Stimulated activated CD8-positive, alpha-beta memory T cell treated with anti-CD3 and anti-CD28 coated beads, Interleukin-4, amount 100 ng/mL, for 48 hours (primary cell): Measurements from ENCODE around the gene FBLN5.
"Not testable (repeated sequence)": the region's sequence is repeated elsewhere in the genome, so short reads cannot be mapped to it uniquely, and the experiment has no call there.

Experiments
- DNase-seq: peaks from one replicate; pipeline ENCODE4 v3.0.0-alpha.2; 2020

Gene FBLN5

GRCh38 chr14:91904483-91904882, 43.0 kb downstream of the FBLN5 start:
- DNase-seq = no peak

GRCh38 chr14:91903070-91903469, 44.4 kb downstream of the FBLN5 start:
- DNase-seq = no peak

- no peak for DNase-seq
These were observed 45.2 kb downstream of the FBLN5 start for GRCh38 chr14:91902336-91902735.

- no peak for DNase-seq
These were observed 45.9 kb downstream of the FBLN5 start for GRCh38 chr14:91901449-91902226.

GRCh38 chr14:91899806-91900205, 47.7 kb downstream of the FBLN5 start:
- DNase-seq = no peak

GRCh38 chr14:91899213-91899612, 48.3 kb downstream of the FBLN5 start:
- DNase-seq = no peak

GRCh38 chr14:91898372-91898771, 49.1 kb downstream of the FBLN5 start:
- no peak for DNase-seq

- not testable (repeated sequence) for DNase-seq
These were observed 49.8 kb downstream of the FBLN5 start for GRCh38 chr14:91897716-91898115.

GRCh38 chr14:91897106-91897701, 50.3 kb downstream of the FBLN5 start:
- DNase-seq = no peak

GRCh38 chr14:91896419-91896818, 51.1 kb downstream of the FBLN5 start:
- no peak for DNase-seq

GRCh38 chr14:91893669-91894068, 53.8 kb downstream of the FBLN5 start:
- DNase-seq = peak; percentile 63

GRCh38 chr14:91893007-91893406, 54.5 kb downstream of the FBLN5 start:
- peak; percentile 47 for DNase-seq

- DNase-seq = no peak
These were observed 55.7 kb downstream of the FBLN5 start for GRCh38 chr14:91891721-91892220.

GRCh38 chr14:91891101-91891500, 56.4 kb downstream of the FBLN5 start:
- DNase-seq = no peak

GRCh38 chr14:91890291-91890749, 57.2 kb downstream of the FBLN5 start:
- no peak for DNase-seq

- DNase-seq = no peak
These were observed 57.9 kb downstream of the FBLN5 start for GRCh38 chr14:91889477-91890211.

- no peak for DNase-seq
These were observed 58.6 kb downstream of the FBLN5 start for GRCh38 chr14:91888641-91889476.

- no peak for DNase-seq
These were observed 60.5 kb downstream of the FBLN5 start for GRCh38 chr14:91886961-91887360.

GRCh38 chr14:91885839-91886238, 61.7 kb downstream of the FBLN5 start:
- no peak for DNase-seq

- no peak for DNase-seq
These were observed 62.3 kb downstream of the FBLN5 start for GRCh38 chr14:91885113-91885712.

- no peak for DNase-seq
These were observed 62.8 kb downstream of the FBLN5 start for GRCh38 chr14:91884664-91885063.

- no peak for DNase-seq
These were observed 63.7 kb downstream of the FBLN5 start for GRCh38 chr14:91883753-91884152.
